ELR (cell line): Measurements from ENCODE around the gene ARHGAP6.
A peak's percentile ranks its signal among the peaks of the same experiment; 100 is the strongest.

Experiments
- DNase-seq: peaks from one replicate; pipeline ENCODE4 v3.0.0-alpha.2; 2015; ENCODE audit warnings: low read depth

ARHGAP6 gene

DNA sequence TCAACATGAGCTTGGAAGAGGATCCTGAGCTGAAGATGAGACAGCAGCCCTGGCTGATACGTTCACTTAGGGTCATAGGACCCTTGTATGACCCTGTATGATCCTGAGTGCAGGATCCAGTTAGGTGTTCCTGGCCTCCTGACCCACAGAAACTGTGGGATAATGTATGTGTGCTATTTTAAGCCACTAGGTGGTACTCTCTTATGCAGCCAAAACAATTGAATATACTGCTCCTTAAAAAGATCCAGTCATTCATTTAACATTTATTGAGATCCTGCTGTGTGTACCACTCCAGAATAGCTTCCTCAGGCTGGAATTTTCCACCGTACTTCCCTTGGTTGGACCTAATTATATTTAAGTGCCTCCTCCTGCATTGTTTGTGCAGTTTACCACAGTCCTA is 205.4 kb downstream of the ARHGAP6 start:
- no peak for DNase-seq

DNA sequence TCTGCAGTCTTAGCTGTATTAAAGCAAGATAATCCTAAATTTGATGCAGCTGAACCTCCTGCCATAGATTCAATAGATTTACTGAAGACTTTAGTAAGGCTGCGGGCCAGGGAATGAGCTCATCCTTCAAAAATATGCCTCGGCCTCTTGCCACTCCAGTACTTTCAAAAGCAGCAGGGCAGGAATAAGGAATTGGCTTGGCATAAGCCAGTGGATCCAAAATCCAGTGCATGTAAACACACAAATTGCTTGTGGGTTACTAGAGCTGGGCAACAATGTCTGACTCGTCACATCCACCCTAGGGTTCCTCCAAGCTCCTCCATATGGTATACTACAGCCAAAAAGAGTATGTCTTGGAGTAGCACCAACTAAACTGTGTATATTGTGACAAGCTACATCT is 207.6 kb downstream of the ARHGAP6 start:
- no peak for DNase-seq

DNA sequence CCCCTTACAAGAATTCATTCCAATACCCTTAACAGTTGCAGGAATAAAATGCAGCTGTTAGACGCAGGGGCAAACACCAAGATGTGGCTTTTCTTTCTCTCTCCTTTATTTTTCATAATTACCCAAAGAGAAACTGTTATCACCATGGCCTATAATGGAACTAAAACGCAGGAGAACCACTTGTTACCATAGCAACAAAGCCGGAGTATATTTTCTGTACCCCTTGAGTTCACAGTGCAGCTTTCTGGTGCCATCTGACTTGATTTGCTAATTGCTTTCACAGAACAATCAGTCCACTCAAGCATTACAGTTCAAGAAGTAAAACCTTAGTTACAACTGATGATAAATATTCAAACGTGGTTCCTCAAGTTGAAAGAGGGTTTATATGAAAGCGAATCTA is 214.6 kb downstream of the ARHGAP6 start:
- no peak for DNase-seq

DNA sequence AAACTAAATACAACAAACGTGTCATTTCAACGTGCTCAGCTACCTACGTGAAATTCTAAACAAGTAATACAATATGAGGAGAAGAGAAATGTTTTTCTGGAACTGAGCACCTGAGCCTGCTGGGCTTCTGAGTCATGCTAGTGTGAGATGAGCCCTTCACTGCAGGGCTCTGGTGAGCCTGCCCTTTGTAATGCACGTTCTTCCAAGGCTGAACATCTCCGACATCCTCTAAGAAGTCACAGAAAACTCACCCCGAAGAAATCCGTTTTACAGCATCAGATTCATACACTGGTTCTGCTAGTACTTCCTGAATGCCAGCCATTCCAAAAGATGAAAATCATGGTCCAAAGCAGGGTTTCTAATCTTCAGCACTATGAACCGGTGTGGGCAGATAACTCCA is 215.4 kb downstream of the ARHGAP6 start:
- DNase-seq = no peak

DNA sequence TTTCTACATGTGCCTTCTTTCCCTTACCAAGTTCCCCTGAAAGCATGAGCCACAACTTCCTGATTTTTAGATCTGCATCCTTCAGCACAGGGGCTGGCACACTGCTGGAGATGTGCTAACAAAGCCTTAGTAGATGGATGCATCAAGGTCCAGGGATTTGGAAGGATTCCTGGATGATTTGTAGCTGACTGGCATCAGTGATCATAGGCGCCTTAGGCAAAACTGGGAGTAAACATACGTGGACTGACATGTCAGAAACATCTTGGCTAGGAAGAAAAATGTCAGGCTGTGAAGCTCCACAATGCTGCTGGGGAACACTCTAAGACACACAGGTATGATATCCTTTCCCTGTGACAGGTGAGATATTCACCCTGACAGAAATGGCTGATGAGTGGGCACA is 216.1 kb downstream of the ARHGAP6 start:
- no peak for DNase-seq

DNA sequence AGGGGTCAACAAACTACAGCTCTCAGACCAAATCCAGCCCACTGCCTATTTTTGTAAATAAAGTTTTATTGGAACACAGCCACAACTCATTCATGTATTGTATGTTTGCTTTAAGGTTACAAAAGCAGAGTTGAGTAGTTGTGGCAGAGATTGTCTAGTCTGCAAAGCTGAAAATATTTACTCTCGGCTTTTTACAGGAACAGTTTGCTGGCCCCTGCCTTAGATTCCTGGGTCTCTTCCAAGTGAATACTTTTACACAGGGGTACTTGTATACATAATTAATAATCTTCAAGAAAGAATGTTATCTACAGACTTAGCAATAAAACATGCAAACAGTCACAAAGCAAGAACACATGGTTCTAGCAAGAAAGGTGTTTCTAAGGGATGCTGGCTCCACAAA is 218.3 kb downstream of the ARHGAP6 start:
- no peak for DNase-seq

DNA sequence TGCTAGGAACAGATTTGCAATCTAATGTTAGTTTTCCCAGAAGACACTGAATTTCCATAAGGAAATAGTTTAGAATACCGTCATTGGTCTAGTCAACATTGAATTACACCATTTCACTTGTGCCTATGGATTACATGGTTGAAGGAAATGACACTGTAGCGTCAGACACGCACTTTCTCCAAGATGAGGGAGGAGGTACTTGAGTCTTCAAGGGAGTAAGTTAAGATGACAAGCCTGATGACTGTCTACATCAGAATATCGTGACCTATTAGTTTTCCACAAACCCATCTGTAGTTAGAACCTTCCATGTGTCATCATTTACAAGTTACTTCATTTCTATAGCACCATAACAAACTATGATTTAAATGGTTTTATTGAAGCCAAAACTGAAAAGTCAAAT is 218.8 kb downstream of the ARHGAP6 start:
- no peak for DNase-seq

DNA sequence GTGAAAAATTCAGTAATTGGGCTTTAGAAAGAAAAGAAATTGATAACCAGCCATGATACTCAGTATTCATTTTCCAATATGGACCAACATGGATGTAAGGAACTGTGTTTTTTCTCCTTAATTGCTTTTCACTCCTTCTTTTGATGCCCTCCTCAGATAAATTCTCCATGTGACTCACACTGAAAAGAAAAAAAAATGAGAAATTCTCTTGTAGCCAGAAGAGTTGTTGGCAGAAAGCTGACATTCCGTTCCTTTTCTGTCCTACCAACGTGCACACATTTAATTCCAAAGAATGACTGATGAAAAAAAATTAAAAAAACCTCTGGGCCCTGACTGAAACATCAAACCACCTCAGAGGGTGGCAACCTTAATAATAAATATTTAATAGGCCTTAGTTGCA is 219.4 kb downstream of the ARHGAP6 start:
- DNase-seq = no peak

DNA sequence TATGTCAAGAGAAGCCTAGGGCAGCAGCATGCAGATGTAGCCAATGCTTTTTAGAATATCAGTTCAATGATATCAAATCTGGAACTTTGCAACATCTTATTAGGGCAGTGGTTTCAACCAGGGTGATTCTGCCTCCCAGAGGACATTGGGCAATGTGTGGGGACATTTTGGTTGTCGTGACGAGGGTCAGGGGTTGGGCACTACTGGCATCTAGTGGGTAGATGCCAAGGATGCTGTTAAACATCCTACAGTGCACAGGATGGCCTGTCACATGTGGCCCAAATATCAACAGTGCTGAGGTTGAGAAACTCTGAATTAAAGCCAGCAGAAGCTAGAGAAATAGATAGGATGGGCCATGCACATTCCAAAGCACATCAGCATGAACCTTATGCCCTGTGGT is 220.2 kb downstream of the ARHGAP6 start:
- DNase-seq = no peak

DNA sequence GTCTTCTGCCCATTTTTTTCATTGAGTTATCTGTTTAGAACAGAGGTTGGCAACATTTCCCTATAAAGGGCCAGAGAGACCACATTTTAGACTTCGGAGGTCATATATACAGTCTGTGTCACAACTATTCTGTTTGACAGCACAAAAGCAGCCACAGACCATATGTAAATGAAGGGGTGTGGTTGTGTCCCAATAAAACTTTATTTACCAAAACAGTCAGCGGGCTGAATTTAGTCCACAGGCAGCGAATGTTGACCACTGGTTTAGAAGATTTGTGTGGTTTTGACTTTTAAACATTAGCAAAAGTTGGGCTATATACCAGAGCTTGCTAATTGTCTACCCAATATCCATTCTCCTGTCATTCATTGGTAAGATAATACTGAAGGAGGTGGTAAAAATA is 221.7 kb downstream of the ARHGAP6 start:
- no peak for DNase-seq

DNA sequence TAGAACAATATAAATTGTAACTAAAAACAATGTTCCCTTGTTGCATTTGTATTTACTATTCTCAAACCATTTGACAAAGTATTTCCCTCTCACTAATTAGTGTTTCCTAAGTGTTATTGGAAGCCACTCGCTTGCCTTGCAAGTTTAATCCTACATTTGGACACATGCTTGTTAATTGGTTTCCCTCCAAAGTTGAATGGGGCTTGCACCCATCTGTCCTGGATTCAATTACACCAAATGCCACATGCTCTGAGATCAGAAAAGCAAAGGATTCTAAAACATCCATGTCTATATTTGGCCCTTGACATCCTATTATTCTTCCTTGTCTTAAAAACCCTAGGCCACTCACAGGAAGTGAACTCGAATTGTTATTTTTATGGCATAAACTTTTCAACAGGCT is 225.9 kb downstream of the ARHGAP6 start:
- DNase-seq = no peak

DNA sequence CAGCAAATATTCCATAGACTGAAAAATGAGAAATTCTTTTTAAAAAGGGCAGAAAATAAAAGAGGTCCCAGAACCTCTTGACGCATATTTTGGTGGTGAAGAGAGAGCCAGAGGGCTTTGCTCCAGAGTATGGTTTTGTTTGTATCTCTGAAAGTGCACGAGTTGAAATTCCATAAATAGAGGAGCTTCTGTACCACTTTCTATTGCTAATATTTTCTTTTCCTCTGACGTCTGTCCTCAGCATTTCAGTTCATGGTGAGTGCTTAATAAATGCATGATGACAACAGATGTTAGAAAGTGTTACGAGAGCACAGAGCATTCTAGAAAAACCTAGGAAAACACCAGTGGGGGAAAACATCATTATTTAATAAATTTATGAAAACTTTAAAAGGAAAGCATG is 227.0 kb downstream of the ARHGAP6 start:
- DNase-seq = no peak

DNA sequence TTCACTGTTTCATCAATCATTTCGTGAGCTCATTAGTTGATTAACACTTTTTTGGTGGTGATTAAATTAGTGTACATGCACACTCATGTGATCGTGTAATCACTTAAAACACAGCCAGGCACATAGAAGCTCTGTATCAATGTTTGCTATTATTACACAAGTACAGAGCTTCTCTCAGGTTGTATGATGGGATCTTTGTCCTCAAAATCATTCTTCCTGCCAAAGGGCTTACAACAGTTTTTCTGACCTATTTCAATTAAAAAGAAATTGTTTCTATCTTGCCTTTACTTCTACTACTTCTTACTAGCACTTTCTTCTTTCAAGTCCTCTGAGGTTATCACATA is 227.4 kb downstream of the ARHGAP6 start:
- no peak for DNase-seq

DNA sequence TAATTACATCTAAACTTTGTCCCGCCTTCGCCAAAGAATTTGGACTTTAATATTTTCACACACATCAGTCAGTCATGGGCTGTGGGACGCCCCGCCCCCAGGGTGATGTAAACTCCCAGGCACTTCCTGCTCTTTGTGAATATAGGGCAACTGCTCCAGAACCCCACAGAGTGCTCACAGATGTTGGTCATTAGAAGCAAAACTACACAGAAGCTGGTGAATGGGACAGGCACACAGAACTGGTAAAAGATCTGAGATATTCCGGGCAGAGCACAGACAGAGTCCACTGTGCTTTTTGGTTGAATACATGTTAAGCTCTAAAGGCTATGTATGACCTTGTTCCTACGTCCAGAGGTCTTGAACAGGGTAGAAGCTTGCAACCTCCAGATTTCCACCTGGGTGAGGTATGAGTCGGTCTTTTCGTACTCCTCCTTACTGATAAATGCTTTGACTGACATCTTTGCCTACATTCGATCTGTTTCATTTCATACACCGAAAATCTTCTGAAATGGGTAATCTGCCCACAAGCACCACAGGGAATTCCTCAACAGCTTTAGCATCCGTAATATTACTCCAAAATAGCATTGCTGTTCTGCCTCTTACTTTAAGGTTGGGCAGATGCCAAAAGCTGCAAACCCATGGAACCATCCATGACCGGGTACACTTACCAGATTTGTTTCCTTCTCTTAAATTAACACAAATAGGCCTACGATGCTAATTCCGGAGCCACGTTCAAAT is 227.9 kb downstream of the ARHGAP6 start:
- DNase-seq = peak; percentile 68

DNA sequence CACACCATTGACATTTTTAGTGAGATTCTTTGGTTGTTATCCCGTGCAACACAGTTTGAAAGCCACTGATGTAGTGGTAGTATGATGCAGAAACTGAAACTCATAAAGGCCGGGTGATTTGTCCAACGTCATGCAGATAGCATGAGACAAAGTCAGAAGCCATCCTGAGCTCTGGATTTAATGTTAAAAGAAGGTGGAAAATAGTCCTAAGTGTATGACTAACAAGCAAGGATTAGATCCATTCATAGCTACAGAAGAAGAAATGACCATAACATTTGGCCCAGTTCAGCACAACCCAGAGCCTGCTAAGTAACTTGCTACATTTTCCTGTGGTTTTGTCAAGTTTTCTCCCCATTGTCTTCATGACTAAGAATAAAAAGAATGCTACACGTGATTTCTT is 230.2 kb downstream of the ARHGAP6 start:
- DNase-seq = peak; percentile 60

DNA sequence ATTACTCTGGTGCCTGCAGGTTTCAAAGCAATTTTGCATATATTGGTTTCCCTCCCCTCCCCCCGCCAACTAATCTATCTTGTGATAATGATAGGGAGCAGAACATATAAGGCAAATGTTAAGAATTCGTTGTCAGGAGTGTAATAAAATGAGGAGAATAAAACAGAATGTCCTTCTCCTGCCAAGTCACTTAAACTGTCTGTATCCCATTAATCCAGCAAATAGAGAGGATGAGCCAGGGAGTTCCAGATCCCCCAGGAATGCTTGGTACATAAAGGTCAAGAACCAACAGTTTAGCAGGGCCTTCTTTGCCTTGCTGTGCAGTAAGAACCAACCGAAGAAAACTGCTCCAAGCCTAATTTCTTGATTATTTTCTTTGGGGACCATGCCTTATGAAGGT is 231.1 kb downstream of the ARHGAP6 start:
- no peak for DNase-seq

DNA sequence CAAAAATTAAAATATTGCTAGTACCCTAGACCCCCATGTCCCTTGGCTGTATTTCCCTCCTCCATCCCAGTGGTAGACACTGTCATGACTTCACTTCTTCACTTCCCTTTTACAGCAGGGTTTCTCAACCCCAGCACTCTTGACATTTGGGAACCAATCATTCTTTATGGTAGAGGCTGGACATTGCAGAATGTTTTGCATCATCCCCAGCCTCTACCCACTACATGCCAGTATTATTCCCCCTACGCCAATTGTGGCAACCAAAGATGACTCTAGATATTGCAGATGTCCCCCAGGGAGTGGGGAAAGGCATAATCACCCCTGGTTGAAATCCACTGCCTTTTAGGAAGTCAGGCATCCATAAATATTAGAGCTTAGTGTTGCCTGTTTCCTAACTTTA is 233.9 kb downstream of the ARHGAP6 start:
- DNase-seq = no peak

DNA sequence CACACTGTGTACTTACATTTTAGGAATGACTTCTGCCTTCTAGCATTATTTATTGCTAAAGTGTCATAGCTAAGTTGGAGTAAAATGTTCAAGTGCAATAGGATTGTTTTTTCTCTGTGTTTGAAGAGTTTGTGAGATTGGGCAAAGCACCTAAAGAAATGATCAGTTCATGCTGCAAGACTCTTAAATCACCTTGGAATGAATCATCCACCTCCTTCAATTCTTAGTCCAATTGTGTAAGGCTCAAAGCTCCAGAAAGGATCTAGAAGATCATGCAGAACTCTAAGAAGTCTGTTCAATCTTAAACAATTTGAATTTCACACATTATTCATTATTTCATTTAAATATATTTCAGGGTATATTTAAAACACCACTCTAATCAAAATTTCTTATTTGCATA is 235.4 kb downstream of the ARHGAP6 start:
- no peak for DNase-seq

DNA sequence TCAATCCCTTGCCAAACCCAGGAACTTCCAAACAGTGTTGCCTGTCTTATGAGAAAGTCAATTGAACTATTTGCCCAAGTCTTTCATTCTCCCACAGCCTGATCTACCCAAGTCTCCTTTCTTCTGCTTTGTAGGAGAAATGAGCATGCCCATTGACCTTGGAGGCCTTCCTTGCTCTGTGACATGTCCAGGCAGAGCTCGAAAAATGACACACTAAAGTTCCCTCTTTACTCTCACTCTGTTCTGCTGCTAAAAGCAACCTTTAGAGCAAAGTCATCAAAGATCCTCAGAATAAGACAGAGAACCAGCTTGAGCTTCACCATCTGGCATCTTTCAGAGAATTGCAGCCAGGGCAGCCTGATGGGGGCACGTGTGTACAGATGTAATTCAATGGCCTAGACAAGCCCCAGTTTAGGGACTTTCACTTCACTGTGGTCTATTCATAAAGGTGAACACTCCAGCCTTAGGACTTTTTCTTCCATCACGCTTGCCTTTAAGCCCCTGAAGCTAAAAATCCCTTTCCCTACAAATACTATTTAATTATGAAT is 236.1 kb downstream of the ARHGAP6 start:
- no peak for DNase-seq

DNA sequence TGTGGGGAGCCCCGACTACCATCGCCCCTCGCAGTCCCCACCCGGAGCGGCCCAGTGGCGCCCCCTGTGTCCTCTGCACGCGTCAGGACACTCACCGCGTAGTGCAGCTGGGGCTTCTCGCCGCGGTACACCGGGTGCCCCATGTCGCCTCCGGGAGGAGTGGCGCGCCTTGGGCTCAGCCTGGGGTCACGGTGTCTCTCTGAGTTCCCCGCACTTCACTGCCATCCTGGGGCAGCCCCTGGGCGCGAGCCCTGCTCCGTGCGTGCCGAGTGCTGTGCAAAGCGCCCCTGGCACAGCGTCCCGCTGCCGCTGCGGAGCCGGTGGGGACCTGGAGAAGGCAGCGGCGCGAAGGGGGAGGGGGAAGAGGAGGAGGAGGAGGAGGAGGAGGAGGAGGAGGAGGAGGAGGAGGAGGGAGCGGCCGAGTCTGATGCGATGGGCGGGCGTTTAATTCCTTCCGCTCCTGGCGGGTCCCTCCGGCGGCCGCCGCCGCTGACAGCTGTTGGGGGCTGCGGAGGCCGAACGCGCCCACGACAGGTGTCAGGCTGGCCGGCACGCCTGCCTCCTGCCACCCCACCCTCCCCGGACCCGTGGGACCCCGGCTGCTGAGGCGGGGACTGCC is 238.2 kb downstream of the ARHGAP6 start:
- no peak for DNase-seq

DNA sequence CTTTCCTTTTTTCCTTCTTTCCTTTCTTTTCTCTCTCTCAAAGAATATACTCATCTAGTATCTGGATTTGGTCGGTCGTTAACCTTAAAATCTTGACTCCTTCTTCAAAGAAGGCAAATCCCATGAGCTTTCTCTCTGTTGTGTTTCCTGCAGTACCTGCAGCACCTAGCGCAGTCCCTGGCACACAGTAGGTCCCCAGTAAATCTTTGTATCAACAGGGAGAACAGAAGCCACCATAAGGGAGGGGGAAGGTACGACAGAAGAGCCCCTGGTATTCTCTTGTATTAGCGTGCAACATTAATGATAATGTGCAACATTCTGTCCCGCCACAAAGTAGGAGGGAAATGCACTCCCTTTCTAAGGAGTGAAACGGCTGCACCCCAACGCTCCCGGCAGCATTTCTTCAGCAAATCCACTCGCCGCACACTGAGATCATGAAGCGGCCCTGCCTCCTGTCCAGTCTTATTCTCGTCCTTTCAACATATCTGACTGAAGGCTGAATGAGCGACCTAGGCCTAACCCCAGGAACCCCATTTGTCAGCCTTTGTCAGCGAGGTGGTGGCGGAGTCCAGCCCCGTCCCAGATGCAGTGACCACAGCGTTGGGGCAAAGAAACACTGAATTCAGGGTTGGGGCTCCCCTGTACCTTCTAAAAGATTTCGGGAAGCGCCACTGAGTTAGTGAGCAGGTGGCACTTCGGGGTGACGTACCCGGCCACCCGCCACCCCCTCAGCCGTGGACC is 238.8 kb downstream of the ARHGAP6 start:
- no peak for DNase-seq

DNA sequence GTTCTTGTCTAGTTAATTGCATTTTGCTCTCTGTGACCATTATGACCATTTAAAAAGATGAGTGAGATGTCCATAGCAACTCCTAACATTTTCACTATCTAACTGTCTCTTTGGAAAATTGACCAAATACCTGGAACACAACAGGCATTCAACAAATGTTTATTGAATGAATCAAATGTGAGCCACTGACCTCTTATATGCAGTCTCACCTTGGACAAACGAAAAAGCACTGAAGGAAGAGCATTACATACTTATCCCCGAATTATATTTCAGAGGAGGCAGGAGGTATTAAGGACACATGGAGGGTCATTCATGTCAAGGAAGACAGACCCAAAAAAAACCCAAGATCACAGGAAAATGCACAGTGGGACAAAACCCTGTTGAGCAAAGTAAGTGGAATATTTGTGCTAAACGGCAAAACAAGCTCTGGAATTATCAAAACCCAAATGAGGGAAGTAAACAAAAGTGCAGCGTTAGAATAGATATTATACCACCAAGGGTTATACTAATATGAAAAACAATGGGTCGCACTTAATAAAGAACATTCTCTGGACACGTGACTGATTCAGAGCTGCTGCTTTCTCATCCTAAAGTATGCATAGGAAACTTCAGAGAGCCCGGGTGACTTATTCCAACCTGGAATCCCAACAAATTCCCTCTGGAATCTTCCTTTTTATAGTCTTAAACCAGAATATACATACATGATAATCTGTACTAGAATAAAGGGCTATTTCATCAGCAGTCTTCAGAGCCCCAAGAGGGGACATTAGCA is 240.6 kb downstream of the ARHGAP6 start:
- DNase-seq = no peak

DNA sequence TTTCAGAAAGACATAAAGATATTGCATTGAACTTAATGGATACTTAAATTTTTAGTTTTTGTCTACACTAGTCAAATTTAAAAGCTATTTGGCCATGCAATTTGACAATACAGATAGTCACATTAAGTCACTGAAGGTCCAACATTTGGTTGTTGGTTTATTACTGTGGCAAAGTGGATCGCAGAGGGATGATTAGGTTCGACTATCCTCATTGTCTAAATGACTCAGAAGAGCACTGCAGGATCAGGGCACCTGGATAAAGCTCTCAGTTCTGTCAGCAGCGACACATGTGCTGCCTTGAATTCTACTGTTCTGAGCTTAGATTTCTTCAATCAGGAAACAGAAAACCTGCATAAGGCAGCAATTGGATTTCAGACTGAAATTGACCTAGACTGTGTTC is 241.8 kb downstream of the ARHGAP6 start:
- DNase-seq = no peak
